ENCODE results near the gene IHH.

The IHH gene

DNA sequence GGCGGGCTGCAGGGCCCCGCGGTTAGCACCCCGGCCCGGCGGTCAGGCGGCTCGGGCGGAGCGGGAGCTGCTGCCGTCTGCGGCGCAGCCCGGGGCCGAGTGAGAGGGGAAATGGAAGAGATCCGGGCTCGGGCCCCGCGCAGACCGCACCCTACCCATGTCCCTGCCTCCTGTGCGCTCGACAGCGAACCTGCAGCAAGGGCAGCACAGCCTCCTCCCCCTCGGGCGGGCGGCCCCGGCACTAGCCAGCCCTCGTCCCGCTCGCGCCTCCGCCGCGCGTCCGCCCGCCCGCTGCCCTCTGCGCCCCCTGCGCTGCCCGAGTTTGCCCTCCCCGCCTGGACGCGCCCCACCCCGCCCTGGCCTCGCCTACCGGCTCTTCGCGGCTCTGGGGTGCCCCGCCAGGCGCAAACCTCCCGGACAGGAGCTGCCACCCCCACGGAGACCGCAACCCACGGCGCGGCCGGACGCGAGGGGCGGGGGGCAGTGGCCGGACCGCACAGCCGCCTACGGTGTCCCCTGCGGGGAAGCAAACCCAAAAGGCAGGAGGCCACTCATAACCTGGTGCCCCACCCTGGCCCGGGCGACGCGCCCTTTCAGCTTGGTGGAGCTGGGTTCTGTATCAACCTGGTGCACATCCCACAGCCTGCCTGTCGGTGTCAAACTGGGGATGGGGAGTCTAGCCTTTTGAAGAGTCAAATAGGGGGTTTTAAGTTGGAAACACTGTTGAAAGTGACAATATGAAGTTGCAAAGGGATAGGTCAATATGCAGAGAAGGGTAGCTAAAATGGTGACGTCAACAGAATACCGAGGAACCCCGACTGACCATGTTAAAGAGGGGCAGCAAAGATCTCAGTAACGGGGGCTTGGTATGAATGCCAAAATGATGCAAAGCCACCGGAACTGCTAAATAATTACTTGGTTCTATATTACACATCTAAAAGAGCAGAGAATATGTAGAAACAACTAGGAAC is at the start of gene IHH:
TSS of gene IHH (minus strand) at position 101 of the 971 bp plus-strand sequence. CDS start 454 bp downstream, outside the sequence.
- peak within 1 kb of the TSS; percentile 82 for H3K4me3 ChIP-seq (ENCODE audit: low read length)
- peak within 1 kb of the TSS; percentile 80 for H3K9ac ChIP-seq (ENCODE audit: low read length)
- peaks cover 56% of the 10 kb centered on the region for H3K27me3 ChIP-seq (ENCODE audit: control insufficient read depth, insufficient read depth, low read length)
- H3K36me3 ChIP-seq (ENCODE audit: control insufficient read depth, insufficient read depth, low read length), result peaks cover 3% of the 10 kb centered on the region
- H3K4me1 ChIP-seq (ENCODE audit: control insufficient read depth, insufficient read depth, low read length), result peaks cover 36% of the 10 kb centered on the region
- no peaks in the 10 kb centered on the region for H3K9me3 ChIP-seq (ENCODE audit: control insufficient read depth, low read length)

- Histone ChIP-seq H3K9ac (ENCODE audit: low read length) (no peak overlapping the region), H3K4me1 (ENCODE audit: control insufficient read depth, insufficient read depth, low read length) (peaks cover 66% of the 10 kb centered on the region), H3K27me3 (ENCODE audit: control insufficient read depth, insufficient read depth, low read length) (no peaks in the 10 kb centered on the region), H3K9me3 (ENCODE audit: control insufficient read depth, low read length) (no peaks in the 10 kb centered on the region), H3K36me3 (ENCODE audit: control insufficient read depth, insufficient read depth, low read length) (no peaks in the 10 kb centered on the region), H3K4me3 (ENCODE audit: low read length) (no peak overlapping the region)
These were observed 48.8 kb upstream of the IHH start for GRCh38 chr2:219109471-219109870.

GRCh38 chr2:219107758-219108157 is 47.0 kb upstream of the IHH start:
- Histone ChIP-seq H3K9ac (ENCODE audit: low read length) (no peak overlapping the region), H3K27me3 (ENCODE audit: control insufficient read depth, insufficient read depth, low read length) (no peaks in the 10 kb centered on the region), H3K36me3 (ENCODE audit: control insufficient read depth, insufficient read depth, low read length) (no peaks in the 10 kb centered on the region), H3K4me3 (ENCODE audit: low read length) (no peak overlapping the region), H3K9me3 (ENCODE audit: control insufficient read depth, low read length) (no peaks in the 10 kb centered on the region), H3K4me1 (ENCODE audit: control insufficient read depth, insufficient read depth, low read length) (peaks cover 60% of the 10 kb centered on the region)

DNA sequence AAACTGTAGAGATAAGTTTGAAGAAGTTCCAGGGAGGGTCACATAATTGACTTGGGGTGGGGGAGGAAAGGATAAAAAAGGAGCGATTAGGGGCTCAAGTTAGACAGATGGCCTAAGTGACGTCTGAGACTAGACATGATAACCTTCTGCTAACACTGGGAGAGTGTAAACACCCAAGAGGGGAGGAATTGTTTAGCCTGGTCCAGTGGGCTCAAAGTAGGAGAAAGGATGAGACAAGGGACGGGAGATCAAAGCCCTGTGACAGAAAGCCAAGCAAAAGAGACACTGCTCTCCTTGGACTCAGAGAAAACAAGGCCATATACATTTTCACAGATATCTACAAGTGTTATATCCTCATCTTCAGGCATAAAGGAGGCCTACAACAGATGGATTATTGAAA is 45.5 kb upstream of the IHH start:
- Histone ChIP-seq H3K9me3 (ENCODE audit: control insufficient read depth, low read length) (no peaks in the 10 kb centered on the region), H3K4me3 (ENCODE audit: low read length) (no peak overlapping the region), H3K36me3 (ENCODE audit: control insufficient read depth, insufficient read depth, low read length) (no peaks in the 10 kb centered on the region), H3K9ac (ENCODE audit: low read length) (no peak overlapping the region), H3K27me3 (ENCODE audit: control insufficient read depth, insufficient read depth, low read length) (no peaks in the 10 kb centered on the region), H3K4me1 (ENCODE audit: control insufficient read depth, insufficient read depth, low read length) (peaks cover 47% of the 10 kb centered on the region)

DNA sequence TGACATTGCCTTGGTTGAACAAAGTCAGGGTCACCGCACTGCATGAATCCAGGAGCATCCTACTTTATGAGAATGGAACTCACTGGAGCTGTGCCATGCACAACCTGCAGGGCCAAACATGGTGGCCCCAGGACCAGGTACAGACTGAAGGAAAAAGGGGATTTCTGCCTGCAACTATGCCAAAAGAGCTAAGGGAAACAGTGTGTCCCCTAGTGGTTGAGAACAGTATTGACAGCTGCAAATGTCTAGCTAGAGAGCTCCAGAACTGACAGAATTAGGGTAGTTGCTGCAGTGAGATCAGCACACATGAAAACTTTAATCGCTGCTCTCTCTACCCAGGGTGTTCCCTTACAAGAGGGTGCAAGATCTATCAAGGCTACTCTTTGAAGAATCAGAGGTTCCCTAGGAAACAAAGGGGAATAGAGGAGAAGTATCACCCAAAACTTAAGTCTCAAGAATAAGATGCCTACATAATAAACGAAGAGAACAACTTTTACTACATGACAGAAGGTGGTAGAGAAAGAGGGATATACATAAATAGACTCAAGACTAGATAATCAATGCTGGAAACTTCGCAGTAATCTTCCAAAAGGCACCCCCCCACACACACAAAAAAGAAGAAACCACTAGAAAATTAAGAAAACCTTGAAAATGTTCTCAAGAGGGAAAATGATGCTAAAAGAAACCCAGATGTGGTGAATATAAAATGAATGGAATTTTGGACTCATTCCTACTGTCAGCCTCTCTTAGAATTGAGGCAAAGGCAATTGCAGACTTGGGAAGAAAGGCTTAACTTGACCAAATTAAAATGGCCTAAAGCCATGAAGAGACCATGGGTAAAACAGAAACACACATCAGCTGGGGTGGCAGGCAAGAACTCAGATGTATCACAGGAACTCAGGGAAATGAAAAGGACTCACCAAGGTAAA is 43.6 kb upstream of the IHH start:
- Histone ChIP-seq H3K4me1 (ENCODE audit: control insufficient read depth, insufficient read depth, low read length) (peaks cover 30% of the 10 kb centered on the region), H3K36me3 (ENCODE audit: control insufficient read depth, insufficient read depth, low read length) (no peaks in the 10 kb centered on the region), H3K4me3 (ENCODE audit: low read length) (no peak overlapping the region), H3K9me3 (ENCODE audit: control insufficient read depth, low read length) (no peaks in the 10 kb centered on the region), H3K27me3 (ENCODE audit: control insufficient read depth, insufficient read depth, low read length) (no peaks in the 10 kb centered on the region), H3K9ac (ENCODE audit: low read length) (no peak overlapping the region)

- Histone ChIP-seq H3K27me3 (ENCODE audit: control insufficient read depth, insufficient read depth, low read length) (no peaks in the 10 kb centered on the region), H3K4me3 (ENCODE audit: low read length) (no peak overlapping the region), H3K9me3 (ENCODE audit: control insufficient read depth, low read length) (no peaks in the 10 kb centered on the region), H3K9ac (ENCODE audit: low read length) (no peak overlapping the region), H3K4me1 (ENCODE audit: control insufficient read depth, insufficient read depth, low read length) (peaks cover 5% of the 10 kb centered on the region), H3K36me3 (ENCODE audit: control insufficient read depth, insufficient read depth, low read length) (no peaks in the 10 kb centered on the region)
These were observed 38.6 kb upstream of the IHH start for GRCh38 chr2:219099329-219099728.

GRCh38 chr2:219095406-219095935 is 34.8 kb upstream of the IHH start:
- no peak overlapping the region for H3K9ac ChIP-seq (ENCODE audit: low read length)
- H3K36me3 ChIP-seq (ENCODE audit: control insufficient read depth, insufficient read depth, low read length), result no peaks in the 10 kb centered on the region
- no peak overlapping the region for H3K4me3 ChIP-seq (ENCODE audit: low read length)
- no peaks in the 10 kb centered on the region for H3K9me3 ChIP-seq (ENCODE audit: control insufficient read depth, low read length)
- peaks cover 11% of the 10 kb centered on the region for H3K4me1 ChIP-seq (ENCODE audit: control insufficient read depth, insufficient read depth, low read length)
- no peaks in the 10 kb centered on the region for H3K27me3 ChIP-seq (ENCODE audit: control insufficient read depth, insufficient read depth, low read length)

DNA sequence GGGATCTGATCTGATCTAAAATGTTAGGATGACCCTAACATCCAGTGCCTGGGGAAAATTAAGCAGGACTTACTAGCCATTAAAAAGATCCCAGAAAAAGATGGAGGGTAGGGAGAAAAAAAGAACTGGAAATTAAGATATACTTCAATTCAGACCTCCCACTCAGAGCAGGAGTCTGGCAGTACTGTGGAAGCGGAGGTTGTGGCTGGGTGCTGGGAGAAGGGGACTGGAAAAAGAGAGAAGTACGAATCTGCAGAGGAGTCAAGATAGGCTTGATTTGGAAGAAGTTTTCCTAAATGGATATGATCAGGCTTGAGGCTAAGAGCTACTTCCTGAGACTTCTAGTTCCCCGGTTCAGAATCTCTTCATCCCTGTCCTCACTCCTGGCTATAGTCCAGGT is 33.5 kb upstream of the IHH start:
- Histone ChIP-seq H3K36me3 (ENCODE audit: control insufficient read depth, insufficient read depth, low read length) (no peaks in the 10 kb centered on the region), H3K9ac (ENCODE audit: low read length) (no peak overlapping the region), H3K4me3 (ENCODE audit: low read length) (no peak overlapping the region)

GRCh38 chr2:219090436-219091299 is 29.9 kb upstream of the IHH start:
- Histone ChIP-seq H3K27me3 (ENCODE audit: control insufficient read depth, insufficient read depth, low read length) (no peaks in the 10 kb centered on the region), H3K36me3 (ENCODE audit: control insufficient read depth, insufficient read depth, low read length) (no peaks in the 10 kb centered on the region), H3K4me3 (ENCODE audit: low read length) (no peak overlapping the region), H3K9ac (ENCODE audit: low read length) (no peak overlapping the region), H3K4me1 (ENCODE audit: control insufficient read depth, insufficient read depth, low read length) (peaks cover 15% of the 10 kb centered on the region), H3K9me3 (ENCODE audit: control insufficient read depth, low read length) (no peaks in the 10 kb centered on the region)

More for the DNA sequence above, 33.5 kb upstream of the IHH start:
- H3K27me3 ChIP-seq (ENCODE audit: control insufficient read depth, insufficient read depth, low read length), result no peaks in the 10 kb centered on the region
- peaks cover 11% of the 10 kb centered on the region for H3K4me1 ChIP-seq (ENCODE audit: control insufficient read depth, insufficient read depth, low read length)
- no peaks in the 10 kb centered on the region for H3K9me3 ChIP-seq (ENCODE audit: control insufficient read depth, low read length)

DNA sequence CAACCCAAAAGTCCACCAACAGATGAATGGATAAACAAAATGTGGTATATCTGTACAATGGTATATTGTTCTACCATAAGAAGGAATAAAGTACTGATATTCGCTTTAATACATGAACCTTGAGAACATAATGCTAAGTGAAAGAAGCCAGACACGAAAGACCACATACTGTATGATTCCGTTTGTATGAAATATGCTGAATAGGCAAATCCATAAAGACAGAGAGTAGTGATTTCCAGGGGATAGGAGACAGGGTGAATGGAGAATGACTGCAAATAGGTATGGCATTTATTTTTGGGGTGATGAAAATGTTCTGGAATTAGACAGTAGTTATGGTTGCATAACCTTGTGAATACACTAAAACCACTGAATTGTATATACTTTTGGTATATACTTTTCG is 28.6 kb upstream of the IHH start:
- no peak overlapping the region for H3K9ac ChIP-seq (ENCODE audit: low read length)
- H3K4me1 ChIP-seq (ENCODE audit: control insufficient read depth, insufficient read depth, low read length), result peaks cover 15% of the 10 kb centered on the region
- no peaks in the 10 kb centered on the region for H3K27me3 ChIP-seq (ENCODE audit: control insufficient read depth, insufficient read depth, low read length)
- H3K9me3 ChIP-seq (ENCODE audit: control insufficient read depth, low read length), result no peaks in the 10 kb centered on the region
- H3K4me3 ChIP-seq (ENCODE audit: low read length), result no peak overlapping the region
- no peaks in the 10 kb centered on the region for H3K36me3 ChIP-seq (ENCODE audit: control insufficient read depth, insufficient read depth, low read length)

DNA sequence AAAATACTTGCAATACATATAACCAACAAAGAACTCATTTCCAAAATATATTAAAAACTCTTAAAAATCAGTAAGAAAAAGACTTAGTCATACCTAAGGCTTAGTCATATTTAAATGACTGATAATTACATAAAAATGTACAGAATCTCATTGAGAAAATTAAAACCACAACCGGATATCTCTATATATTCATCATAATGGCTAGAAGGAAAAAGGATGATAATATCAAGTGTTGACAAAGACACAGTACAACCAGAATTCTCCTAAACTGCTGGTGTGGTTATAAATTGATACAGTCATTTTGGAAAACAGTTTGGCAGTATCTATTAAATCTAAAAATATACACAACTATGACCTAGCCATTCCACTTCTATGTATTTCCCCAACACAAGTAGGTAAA is 27.1 kb upstream of the IHH start:
- no peak overlapping the region for H3K4me3 ChIP-seq (ENCODE audit: low read length)
- H3K9ac ChIP-seq (ENCODE audit: low read length), result no peak overlapping the region
- H3K36me3 ChIP-seq (ENCODE audit: control insufficient read depth, insufficient read depth, low read length), result no peaks in the 10 kb centered on the region
- H3K4me1 ChIP-seq (ENCODE audit: control insufficient read depth, insufficient read depth, low read length), result peaks cover 24% of the 10 kb centered on the region
- no peaks in the 10 kb centered on the region for H3K9me3 ChIP-seq (ENCODE audit: control insufficient read depth, low read length)
- no peaks in the 10 kb centered on the region for H3K27me3 ChIP-seq (ENCODE audit: control insufficient read depth, insufficient read depth, low read length)
